ENCODE measurements around the gene GDPD2.

Gene GDPD2

DNA sequence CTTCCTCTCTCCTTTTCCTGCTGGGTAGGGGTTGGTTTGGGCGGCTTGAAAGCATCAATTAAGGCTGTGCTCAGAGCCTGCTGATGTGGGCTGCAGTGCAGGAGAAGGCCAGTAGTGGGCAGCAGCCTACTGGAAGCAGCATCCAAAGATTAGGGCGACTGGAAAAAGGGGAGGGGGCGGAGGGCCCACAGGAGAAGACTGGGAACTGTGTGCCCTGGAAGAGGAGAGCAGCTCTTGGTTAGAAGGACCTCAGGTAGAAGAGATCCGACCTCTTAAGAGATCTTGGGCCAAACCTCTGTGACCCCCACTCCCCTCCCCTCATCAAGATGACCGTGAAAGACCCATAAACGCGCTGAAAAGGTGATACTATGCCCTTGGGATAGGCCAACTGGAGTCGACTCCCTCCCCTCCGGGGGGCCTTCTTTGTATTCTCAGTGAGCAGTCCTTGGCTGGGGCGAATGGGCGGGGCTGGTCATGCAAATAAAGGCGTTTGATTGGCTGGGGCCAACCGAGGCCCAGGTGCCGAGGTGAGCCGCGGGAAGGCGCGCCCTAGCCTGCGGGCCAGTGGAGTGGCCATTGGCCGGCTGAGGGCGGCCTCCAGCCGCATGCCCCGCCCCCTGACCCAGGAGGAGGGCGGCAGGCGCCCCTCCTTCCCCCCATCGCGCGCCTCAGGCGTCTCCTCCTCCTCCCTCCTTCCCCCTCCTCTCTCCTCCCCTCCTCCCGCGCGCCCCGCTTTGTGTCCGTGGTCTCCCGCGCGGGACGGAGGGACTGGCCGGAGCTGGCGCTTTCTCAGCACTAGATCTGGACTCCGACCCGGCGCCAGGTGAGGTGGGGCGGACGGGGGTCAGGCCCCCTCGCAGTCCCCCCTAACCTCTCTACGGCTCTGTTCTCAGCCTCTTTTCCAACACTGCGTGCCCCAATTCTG, 31.6 kb downstream of the GDPD2 start (continued):
- TF ChIP-seq ZNF565 (CRISPR knock-in tag; conservative IDR thresholded peaks at IDR 0.05; ENCODE audit: low read depth) (no peak), RARB (CRISPR knock-in tag; IDR thresholded peaks at IDR 0.05) (no peak), ISL1 (CRISPR knock-in tag; IDR thresholded peaks at IDR 0.05) (no peak), SNAI2 (CRISPR knock-in tag; IDR thresholded peaks at IDR 0.05) (no peak)

DNA sequence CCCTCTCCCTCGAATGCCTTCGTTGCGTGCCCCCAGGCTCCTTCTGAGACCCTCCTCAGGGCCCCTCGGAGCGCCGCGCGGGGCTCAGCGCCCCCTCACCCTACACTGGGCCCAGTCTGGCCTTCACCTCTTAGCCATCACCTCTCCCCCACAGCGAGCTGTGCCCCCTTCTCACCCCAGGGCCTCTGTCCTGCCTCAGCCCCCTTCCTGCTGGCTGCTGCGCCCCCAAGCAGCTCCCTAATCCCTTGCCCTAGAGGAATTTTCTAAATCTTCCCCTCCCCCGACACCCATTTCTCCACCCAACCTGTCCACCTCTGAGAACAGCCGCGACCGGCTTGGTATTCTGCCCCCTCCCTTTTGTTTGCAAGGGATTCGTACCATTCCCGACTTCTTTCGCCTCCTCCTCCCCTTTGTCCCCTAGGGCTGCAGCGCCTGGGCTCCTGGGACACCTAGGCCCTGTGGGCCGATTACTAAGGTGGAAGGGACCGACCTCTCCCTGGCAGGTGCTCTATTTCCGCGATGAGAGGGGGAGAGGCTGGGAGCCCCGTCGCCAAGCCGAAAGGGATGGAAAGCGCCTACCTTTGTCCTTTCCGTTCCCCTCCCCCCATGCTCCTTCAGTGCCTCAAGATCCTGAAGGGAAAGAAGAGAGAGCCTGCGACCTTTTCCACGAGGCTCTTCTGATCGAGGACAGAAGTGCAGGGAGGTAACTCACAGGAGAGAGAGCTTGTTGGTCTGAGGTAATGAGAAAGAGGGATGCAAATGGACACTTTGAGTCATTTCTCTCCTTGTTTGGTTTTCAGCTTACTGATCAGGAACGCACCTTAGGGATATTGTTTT, 32.5 kb downstream of the GDPD2 start:
- peak; percentile 5 for ATAC-seq
- TF ChIP-seq, protein P1, sequence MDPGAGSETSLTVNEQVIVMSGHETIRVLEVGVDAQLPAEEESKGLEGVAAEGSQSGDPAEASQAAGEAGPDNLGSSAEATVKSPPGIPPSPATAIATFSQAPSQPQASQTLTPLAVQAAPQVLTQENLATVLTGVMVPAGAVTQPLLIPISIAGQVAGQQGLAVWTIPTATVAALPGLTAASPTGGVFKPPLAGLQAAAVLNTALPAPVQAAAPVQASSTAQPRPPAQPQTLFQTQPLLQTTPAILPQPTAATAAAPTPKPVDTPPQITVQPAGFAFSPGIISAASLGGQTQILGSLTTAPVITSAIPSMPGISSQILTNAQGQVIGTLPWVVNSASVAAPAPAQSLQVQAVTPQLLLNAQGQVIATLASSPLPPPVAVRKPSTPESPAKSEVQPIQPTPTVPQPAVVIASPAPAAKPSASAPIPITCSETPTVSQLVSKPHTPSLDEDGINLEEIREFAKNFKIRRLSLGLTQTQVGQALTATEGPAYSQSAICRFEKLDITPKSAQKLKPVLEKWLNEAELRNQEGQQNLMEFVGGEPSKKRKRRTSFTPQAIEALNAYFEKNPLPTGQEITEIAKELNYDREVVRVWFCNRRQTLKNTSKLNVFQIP (CRISPR knock-in tag; IDR thresholded peaks at IDR 0.05; ENCODE audit: borderline replicate concordance, low read depth), result no peak
- no peak for TF ChIP-seq BACH2 (CRISPR knock-in tag; IDR thresholded peaks at IDR 0.05; ENCODE audit: borderline replicate concordance)
- TF ChIP-seq, protein P2, sequence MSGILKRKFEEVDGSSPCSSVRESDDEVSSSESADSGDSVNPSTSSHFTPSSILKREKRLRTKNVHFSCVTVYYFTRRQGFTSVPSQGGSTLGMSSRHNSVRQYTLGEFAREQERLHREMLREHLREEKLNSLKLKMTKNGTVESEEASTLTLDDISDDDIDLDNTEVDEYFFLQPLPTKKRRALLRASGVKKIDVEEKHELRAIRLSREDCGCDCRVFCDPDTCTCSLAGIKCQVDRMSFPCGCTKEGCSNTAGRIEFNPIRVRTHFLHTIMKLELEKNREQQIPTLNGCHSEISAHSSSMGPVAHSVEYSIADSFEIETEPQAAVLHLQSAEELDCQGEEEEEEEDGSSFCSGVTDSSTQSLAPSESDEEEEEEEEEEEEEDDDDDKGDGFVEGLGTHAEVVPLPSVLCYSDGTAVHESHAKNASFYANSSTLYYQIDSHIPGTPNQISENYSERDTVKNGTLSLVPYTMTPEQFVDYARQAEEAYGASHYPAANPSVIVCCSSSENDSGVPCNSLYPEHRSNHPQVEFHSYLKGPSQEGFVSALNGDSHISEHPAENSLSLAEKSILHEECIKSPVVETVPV (CRISPR knock-in tag; IDR thresholded peaks at IDR 0.05), result no peak
- no peak for TF ChIP-seq ESRRG (CRISPR knock-in tag; IDR thresholded peaks at IDR 0.05)
- TF ChIP-seq TOX (CRISPR knock-in tag; IDR thresholded peaks at IDR 0.05; ENCODE audit: borderline replicate concordance), result no peak
- TF ChIP-seq, protein P3, sequence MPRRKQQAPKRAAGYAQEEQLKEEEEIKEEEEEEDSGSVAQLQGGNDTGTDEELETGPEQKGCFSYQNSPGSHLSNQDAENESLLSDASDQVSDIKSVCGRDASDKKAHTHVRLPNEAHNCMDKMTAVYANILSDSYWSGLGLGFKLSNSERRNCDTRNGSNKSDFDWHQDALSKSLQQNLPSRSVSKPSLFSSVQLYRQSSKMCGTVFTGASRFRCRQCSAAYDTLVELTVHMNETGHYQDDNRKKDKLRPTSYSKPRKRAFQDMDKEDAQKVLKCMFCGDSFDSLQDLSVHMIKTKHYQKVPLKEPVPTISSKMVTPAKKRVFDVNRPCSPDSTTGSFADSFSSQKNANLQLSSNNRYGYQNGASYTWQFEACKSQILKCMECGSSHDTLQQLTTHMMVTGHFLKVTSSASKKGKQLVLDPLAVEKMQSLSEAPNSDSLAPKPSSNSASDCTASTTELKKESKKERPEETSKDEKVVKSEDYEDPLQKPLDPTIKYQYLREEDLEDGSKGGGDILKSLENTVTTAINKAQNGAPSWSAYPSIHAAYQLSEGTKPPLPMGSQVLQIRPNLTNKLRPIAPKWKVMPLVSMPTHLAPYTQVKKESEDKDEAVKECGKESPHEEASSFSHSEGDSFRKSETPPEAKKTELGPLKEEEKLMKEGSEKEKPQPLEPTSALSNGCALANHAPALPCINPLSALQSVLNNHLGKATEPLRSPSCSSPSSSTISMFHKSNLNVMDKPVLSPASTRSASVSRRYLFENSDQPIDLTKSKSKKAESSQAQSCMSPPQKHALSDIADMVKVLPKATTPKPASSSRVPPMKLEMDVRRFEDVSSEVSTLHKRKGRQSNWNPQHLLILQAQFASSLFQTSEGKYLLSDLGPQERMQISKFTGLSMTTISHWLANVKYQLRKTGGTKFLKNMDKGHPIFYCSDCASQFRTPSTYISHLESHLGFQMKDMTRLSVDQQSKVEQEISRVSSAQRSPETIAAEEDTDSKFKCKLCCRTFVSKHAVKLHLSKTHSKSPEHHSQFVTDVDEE (CRISPR knock-in tag; IDR thresholded peaks at IDR 0.05), result no peak
- TF ChIP-seq ZNF565 (CRISPR knock-in tag; conservative IDR thresholded peaks at IDR 0.05; ENCODE audit: low read depth), result no peak
- TF ChIP-seq OSR1 (CRISPR knock-in tag; IDR thresholded peaks at IDR 0.05), result no peak
- TF ChIP-seq ZFP30 (CRISPR knock-in tag; IDR thresholded peaks at IDR 0.05), result no peak
- TF ChIP-seq GLIS3 (CRISPR knock-in tag; IDR thresholded peaks at IDR 0.05), result no peak
- TF ChIP-seq PPARA (CRISPR knock-in tag; IDR thresholded peaks at IDR 0.05; ENCODE audit: borderline replicate concordance), result no peak
- no peak for TF ChIP-seq CSDC2 (CRISPR knock-in tag; IDR thresholded peaks at IDR 0.05)
- TF ChIP-seq RARB (CRISPR knock-in tag; IDR thresholded peaks at IDR 0.05), result no peak

DNA sequence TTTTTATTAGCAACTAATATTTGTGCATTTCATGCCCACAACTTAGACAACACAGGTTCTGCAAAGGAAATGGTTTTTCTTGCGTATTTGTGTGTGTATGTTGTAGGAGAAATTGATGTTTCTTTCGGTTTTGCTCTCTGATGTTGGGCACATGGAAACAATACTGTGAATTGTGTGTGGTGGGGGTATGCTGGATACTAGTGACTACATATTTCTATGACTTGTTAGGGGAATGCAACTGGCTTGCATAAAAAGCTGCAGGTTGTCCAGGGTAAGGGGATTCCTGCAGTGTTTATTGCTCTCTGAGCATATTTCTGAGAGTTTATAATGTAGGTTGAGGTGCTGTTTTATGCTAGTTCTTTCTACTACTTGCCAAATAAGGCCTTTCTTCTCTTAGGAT, 33.1 kb downstream of the GDPD2 start:
- no peak for TF ChIP-seq ZNF8 (CRISPR knock-in tag; IDR thresholded peaks at IDR 0.05)
- TF ChIP-seq CSDC2 (CRISPR knock-in tag; IDR thresholded peaks at IDR 0.05), result no peak
- TF ChIP-seq RARB (CRISPR knock-in tag; IDR thresholded peaks at IDR 0.05), result no peak
- ATAC-seq, result no peak

DNA sequence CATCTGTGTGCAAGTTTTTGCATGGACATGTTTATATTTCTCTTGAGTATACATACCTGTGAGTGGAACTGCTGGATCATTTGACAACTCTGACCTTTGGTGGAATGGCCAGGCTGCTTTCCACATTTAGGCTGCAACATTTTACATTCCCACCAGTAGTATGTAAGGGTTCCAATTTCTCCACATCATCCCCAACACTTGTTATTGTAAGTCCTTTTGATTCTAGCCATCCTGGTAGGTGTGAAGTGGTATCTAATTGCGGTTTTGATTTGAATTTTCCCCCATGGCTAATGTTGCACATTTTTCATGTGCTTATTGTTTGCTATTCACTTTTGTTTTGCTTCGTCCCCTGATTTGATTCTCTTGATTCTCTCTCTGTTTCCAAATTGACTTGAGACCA, 37.9 kb downstream of the GDPD2 start:
- ATAC-seq, result no peak
- TF ChIP-seq ZNF565 (CRISPR knock-in tag; conservative IDR thresholded peaks at IDR 0.05; ENCODE audit: low read depth) (no peak), RARB (CRISPR knock-in tag; IDR thresholded peaks at IDR 0.05) (no peak), ARNTL (CRISPR knock-in tag; IDR thresholded peaks at IDR 0.05; ENCODE audit: borderline replicate concordance, low read depth) (no peak), TCF4 (CRISPR knock-in tag; IDR thresholded peaks at IDR 0.05; ENCODE audit: borderline replicate concordance) (no peak)
- TF ChIP-seq, protein P1 (CRISPR knock-in tag; IDR thresholded peaks at IDR 0.05; ENCODE audit: borderline replicate concordance, low read depth), result no peak
